ENCODE results near the gene TAGLN3. TPM values are rescaled to one million over a fixed set of nuclear protein-coding genes. Genes with fewer than 3 reads are reported as not detected.

Gene TAGLN3
- total and polyA plus RNA-seq, 4 donors: not detected

DNA sequence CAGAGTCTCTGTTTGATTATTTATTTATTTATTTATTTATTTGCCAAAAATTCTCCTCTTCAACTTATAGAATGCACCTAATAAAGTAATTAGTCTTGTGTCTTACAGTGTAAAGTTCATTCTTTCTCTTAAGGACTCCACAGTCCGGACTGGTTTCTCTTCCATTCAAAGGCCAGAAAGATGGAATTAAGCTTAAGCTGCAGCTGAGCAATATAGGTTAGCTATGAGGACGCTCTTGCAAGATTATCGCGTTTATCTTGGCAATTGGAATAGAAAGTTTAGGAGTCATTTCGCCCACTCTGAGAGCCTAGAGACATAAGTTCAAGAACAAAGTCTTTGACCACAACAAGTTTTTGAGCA lies 15.0 kb downstream of the TAGLN3 start:
- H3K27me3 ChIP-seq (ENCODE audit: control insufficient read depth in 4 of 4, insufficient read depth in 4 of 4, low read length in 3 of 4): no peaks in the 10 kb centered on the region
- H3K9me3 ChIP-seq (ENCODE audit: control insufficient read depth in 4 of 4, low read length in 3 of 4): no peaks in the 10 kb centered on the region
- WGBS: 55% methylated on average over 5 of the region's 5 CpGs
- no peak for DNase-seq (ENCODE audit: low spot score)
- H3K4me1 ChIP-seq (ENCODE audit: control insufficient read depth in 4 of 4, insufficient read depth in 4 of 4, low read length in 3 of 4): peaks cover 1 to 7% (median 2%) of the 10 kb centered on the region in 4 donors
- no peak overlapping the region for H3K27ac ChIP-seq (ENCODE audit: low read depth in 1 of 2, low read length in 2 of 2)
- no peaks in the 10 kb centered on the region for H3K36me3 ChIP-seq (ENCODE audit: control insufficient read depth in 4 of 4, insufficient read depth in 3 of 4, low read depth in 1 of 4, low read length in 3 of 4)
- no peak overlapping the region for H3K4me3 ChIP-seq (ENCODE audit: low read depth in 1 of 3, low read length in 3 of 3)
- no peak for TF ChIP-seq SP1 (IDR thresholded peaks at IDR 0.05)
- TF ChIP-seq, protein P1, sequence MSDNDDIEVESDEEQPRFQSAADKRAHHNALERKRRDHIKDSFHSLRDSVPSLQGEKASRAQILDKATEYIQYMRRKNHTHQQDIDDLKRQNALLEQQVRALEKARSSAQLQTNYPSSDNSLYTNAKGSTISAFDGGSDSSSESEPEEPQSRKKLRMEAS (IDR thresholded peaks at IDR 0.05): no peak
- no peak for TF ChIP-seq FOXA2 (IDR thresholded peaks at IDR 0.05)
- TF ChIP-seq YY1 (IDR thresholded peaks at IDR 0.05): no peak
- TF ChIP-seq, protein P2, sequence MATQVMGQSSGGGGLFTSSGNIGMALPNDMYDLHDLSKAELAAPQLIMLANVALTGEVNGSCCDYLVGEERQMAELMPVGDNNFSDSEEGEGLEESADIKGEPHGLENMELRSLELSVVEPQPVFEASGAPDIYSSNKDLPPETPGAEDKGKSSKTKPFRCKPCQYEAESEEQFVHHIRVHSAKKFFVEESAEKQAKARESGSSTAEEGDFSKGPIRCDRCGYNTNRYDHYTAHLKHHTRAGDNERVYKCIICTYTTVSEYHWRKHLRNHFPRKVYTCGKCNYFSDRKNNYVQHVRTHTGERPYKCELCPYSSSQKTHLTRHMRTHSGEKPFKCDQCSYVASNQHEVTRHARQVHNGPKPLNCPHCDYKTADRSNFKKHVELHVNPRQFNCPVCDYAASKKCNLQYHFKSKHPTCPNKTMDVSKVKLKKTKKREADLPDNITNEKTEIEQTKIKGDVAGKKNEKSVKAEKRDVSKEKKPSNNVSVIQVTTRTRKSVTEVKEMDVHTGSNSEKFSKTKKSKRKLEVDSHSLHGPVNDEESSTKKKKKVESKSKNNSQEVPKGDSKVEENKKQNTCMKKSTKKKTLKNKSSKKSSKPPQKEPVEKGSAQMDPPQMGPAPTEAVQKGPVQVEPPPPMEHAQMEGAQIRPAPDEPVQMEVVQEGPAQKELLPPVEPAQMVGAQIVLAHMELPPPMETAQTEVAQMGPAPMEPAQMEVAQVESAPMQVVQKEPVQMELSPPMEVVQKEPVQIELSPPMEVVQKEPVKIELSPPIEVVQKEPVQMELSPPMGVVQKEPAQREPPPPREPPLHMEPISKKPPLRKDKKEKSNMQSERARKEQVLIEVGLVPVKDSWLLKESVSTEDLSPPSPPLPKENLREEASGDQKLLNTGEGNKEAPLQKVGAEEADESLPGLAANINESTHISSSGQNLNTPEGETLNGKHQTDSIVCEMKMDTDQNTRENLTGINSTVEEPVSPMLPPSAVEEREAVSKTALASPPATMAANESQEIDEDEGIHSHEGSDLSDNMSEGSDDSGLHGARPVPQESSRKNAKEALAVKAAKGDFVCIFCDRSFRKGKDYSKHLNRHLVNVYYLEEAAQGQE (IDR thresholded peaks at IDR 0.05): no peak
- H3K9ac ChIP-seq (ENCODE audit: low read depth in 1 of 2, low read length in 2 of 2): no peak overlapping the region

DNA sequence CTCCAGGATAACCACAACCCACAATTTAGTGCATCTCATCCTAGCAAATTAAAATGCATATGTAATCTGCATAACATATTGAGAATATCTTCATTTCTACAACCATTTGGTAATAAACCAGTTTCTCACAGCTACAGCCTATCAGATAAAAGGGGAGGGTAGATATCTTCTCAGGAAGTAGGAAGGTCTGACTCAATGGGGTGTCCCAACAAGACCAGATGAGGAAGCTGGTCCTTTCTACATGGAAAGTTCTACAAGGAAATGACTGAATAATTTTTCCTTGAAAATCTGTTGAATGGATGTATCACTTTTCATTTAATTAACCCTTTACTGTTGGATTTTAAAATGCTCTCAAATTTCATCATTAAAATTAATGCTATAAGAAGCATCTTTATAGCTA lies 18.4 kb downstream of the TAGLN3 start:
- Histone ChIP-seq H3K4me3 (ENCODE audit: low read depth in 1 of 3, low read length in 3 of 3) (no peak overlapping the region), H3K27ac (ENCODE audit: low read depth in 1 of 2, low read length in 2 of 2) (no peak overlapping the region), H3K9ac (ENCODE audit: low read depth in 1 of 2, low read length in 2 of 2) (no peak overlapping the region), H3K36me3 (ENCODE audit: control insufficient read depth in 4 of 4, insufficient read depth in 3 of 4, low read depth in 1 of 4, low read length in 3 of 4) (no peaks in the 10 kb centered on the region), H3K9me3 (ENCODE audit: control insufficient read depth in 4 of 4, low read length in 3 of 4) (no peaks in the 10 kb centered on the region), H3K4me1 (ENCODE audit: control insufficient read depth in 4 of 4, insufficient read depth in 4 of 4, low read length in 3 of 4) (peaks cover 0 to 2% (median 0%) of the 10 kb centered on the region in 4 donors), H3K27me3 (ENCODE audit: control insufficient read depth in 4 of 4, insufficient read depth in 4 of 4, low read length in 3 of 4) (no peaks in the 10 kb centered on the region)
- TF ChIP-seq EGR1 (IDR thresholded peaks at IDR 0.05; ENCODE audit: low read depth in 2 of 2) (no peak), JUND (IDR thresholded peaks at IDR 0.05) (no peak), SP1 (IDR thresholded peaks at IDR 0.05) (no peak), YY1 (IDR thresholded peaks at IDR 0.05) (no peak), RXRA (IDR thresholded peaks at IDR 0.05) (no peak), GABPA (IDR thresholded peaks at IDR 0.05 in 1 of 2, conservative IDR thresholded peaks at IDR 0.05 in 1 of 2) (no peak), HNF4G (IDR thresholded peaks at IDR 0.05) (no peak), HNF4A (conservative IDR thresholded peaks at IDR 0.05) (no peak), RAD21 (IDR thresholded peaks at IDR 0.05) (no peak), TAF1 (conservative IDR thresholded peaks at IDR 0.05) (no peak), FOXA1 (IDR thresholded peaks at IDR 0.05) (no peak), NR2F2 (IDR thresholded peaks at IDR 0.05) (no peak), FOXA2 (IDR thresholded peaks at IDR 0.05) (no peak)
- TF ChIP-seq, protein P1 (IDR thresholded peaks at IDR 0.05): no peak
- TF ChIP-seq, protein P3, sequence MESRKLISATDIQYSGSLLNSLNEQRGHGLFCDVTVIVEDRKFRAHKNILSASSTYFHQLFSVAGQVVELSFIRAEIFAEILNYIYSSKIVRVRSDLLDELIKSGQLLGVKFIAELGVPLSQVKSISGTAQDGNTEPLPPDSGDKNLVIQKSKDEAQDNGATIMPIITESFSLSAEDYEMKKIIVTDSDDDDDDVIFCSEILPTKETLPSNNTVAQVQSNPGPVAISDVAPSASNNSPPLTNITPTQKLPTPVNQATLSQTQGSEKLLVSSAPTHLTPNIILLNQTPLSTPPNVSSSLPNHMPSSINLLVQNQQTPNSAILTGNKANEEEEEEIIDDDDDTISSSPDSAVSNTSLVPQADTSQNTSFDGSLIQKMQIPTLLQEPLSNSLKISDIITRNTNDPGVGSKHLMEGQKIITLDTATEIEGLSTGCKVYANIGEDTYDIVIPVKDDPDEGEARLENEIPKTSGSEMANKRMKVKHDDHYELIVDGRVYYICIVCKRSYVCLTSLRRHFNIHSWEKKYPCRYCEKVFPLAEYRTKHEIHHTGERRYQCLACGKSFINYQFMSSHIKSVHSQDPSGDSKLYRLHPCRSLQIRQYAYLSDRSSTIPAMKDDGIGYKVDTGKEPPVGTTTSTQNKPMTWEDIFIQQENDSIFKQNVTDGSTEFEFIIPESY (IDR thresholded peaks at IDR 0.05): no peak
- TF ChIP-seq, protein P4, sequence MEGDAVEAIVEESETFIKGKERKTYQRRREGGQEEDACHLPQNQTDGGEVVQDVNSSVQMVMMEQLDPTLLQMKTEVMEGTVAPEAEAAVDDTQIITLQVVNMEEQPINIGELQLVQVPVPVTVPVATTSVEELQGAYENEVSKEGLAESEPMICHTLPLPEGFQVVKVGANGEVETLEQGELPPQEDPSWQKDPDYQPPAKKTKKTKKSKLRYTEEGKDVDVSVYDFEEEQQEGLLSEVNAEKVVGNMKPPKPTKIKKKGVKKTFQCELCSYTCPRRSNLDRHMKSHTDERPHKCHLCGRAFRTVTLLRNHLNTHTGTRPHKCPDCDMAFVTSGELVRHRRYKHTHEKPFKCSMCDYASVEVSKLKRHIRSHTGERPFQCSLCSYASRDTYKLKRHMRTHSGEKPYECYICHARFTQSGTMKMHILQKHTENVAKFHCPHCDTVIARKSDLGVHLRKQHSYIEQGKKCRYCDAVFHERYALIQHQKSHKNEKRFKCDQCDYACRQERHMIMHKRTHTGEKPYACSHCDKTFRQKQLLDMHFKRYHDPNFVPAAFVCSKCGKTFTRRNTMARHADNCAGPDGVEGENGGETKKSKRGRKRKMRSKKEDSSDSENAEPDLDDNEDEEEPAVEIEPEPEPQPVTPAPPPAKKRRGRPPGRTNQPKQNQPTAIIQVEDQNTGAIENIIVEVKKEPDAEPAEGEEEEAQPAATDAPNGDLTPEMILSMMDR (IDR thresholded peaks at IDR 0.05; ENCODE audit: low read depth, low read length, missing input control): no peak
- TF ChIP-seq, protein P2 (IDR thresholded peaks at IDR 0.05): no peak
- TF ChIP-seq, protein P5, sequence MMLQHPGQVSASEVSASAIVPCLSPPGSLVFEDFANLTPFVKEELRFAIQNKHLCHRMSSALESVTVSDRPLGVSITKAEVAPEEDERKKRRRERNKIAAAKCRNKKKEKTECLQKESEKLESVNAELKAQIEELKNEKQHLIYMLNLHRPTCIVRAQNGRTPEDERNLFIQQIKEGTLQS (IDR thresholded peaks at IDR 0.05): no peak
- DNase-seq (ENCODE audit: low spot score): no peak
